Astrocyte of the spinal cord (primary cell): ENCODE measurements around the gene C14orf180.
"Not testable (repeated sequence)": the region's sequence is repeated elsewhere in the genome, so short reads cannot be mapped to it uniquely, and the experiment has no call there.

ENCODE experiments used
- DNase-seq: peaks from one replicate; pipeline ENCODE4 v3.0.0; 2011; ENCODE audit warnings: low read depth, low spot score
- H3K4me3 ChIP-seq: 2 replicates; pipeline ENCODE4 v1.5.1; 2011; ENCODE audit warnings: low read depth, mild to moderate bottlenecking, low read length, moderate library complexity
- in situ Hi-C: cut with HindIII; loops from 2 replicates; pipeline ENCODE4 v1.10.0; 2017; ENCODE audit warnings: low sequenced_read_pairs
- TF ChIP-seq, protein P1 (sequence below): IDR thresholded peaks from 2 replicates; pipeline ENCODE4 v1.5.1; 2012; ENCODE audit warnings: low read depth, mild to moderate bottlenecking, low read length, inconsistent platforms

The C14orf180 gene

GRCh38 chr14:104632781-104633180 lies 53.2 kb downstream of the C14orf180 start:
- in situ Hi-C loops, result no loop called here
- TF ChIP-seq, protein P1, sequence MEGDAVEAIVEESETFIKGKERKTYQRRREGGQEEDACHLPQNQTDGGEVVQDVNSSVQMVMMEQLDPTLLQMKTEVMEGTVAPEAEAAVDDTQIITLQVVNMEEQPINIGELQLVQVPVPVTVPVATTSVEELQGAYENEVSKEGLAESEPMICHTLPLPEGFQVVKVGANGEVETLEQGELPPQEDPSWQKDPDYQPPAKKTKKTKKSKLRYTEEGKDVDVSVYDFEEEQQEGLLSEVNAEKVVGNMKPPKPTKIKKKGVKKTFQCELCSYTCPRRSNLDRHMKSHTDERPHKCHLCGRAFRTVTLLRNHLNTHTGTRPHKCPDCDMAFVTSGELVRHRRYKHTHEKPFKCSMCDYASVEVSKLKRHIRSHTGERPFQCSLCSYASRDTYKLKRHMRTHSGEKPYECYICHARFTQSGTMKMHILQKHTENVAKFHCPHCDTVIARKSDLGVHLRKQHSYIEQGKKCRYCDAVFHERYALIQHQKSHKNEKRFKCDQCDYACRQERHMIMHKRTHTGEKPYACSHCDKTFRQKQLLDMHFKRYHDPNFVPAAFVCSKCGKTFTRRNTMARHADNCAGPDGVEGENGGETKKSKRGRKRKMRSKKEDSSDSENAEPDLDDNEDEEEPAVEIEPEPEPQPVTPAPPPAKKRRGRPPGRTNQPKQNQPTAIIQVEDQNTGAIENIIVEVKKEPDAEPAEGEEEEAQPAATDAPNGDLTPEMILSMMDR, result no peak
- DNase-seq, result no peak
- no peak overlapping the region for H3K4me3 ChIP-seq

DNA sequence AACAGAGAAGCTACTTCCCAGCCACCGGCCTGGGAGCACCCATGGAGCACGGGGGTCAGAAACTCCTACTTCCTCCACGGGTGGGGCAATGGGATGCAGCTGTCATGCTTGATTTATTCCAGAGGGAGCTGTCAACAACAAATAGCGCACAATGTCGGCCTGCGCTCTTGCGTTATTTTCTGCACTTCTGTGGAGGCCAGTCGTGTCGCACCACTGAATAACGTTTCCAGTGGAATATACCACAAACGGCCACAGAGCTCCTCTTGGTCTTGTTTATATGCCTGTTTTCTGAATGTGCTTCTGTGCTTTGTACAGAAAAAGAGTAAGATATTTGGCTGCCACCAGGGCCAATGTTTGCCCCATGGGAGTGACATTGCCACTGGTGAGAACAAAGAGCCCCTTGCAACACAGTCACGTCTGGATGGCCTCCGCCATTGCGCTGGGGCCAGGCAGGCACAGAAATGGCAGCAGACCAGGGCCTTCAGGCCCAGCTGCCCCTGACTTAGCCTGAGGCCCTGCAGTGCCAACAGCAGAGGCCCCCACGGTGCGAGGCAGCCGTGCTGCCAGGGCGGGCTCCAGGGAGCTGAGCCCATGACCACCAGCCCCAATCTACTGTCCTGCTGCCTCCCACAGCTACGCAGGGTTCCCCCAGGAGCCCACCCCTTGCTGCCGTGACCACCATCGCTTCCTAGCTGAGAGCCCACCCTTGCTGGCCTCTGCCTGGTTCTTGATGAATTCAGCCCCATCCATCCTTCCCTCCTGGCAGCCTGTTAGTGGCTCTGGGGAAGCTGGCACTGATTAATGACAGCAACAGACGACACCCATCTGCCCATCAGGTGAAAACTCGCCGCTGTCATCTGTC lies 53.9 kb downstream of the C14orf180 start:
- DNase-seq, result no peak
- in situ Hi-C loops, result no loop called here
- H3K4me3 ChIP-seq, result no peak overlapping the region
- TF ChIP-seq, protein P1, result no peak

- no peak for DNase-seq
- TF ChIP-seq, protein P1, result no peak
- in situ Hi-C loops, result no loop called here
- H3K4me3 ChIP-seq, result no peak overlapping the region
Observed at GRCh38 chr14:104634138-104634760, 54.7 kb downstream of the C14orf180 start.

GRCh38 chr14:104634886-104635570 lies 55.5 kb downstream of the C14orf180 start:
- DNase-seq, result no peak
- in situ Hi-C loops, result no loop called here
- TF ChIP-seq, protein P1, result no peak
- no peak overlapping the region for H3K4me3 ChIP-seq

DNA sequence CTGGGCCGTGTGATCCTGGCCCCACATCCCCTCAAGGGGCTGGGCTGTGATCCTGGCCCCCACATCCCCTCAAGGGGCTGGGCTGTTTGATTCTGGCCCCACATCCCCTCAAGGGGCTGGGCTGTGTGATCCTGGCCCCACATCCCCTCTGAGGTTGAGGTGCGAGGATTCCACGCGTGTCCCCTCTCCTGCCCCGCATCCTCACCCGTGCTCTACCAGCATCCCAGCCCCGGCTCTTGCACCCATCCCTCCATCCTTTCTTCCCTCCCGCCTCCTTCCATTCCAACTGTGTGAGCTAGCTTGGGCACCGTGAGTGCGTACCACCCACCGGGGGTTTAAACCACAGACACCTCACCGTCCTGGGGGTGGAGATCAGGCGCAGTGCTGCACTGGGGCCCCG lies 56.2 kb downstream of the C14orf180 start:
- TF ChIP-seq, protein P1, result no peak
- no peak for DNase-seq
- in situ Hi-C loops, result no loop called here
- no peak overlapping the region for H3K4me3 ChIP-seq

DNA sequence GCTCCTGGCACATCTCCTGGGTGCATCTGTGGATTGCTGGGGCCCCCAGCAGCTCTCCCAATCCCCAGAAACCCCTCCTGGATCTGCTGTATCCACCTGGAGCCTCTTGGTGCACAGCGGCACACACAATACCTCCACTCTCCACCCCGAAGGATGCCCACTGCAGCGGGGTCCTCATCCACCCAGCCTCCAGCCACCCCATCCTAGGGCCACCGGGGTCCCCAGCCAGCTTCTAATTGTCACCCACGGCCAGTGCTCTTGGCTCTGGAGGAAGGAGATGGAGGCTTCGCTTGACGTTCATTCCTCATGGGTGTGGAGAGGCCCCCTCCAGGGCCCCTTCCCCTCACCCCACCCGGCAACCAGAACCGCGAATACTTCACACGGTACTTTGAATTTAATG lies 56.6 kb downstream of the C14orf180 start:
- DNase-seq, result no peak
- TF ChIP-seq, protein P1, result no peak
- no peak overlapping the region for H3K4me3 ChIP-seq
- in situ Hi-C loops, result no loop called here

DNA sequence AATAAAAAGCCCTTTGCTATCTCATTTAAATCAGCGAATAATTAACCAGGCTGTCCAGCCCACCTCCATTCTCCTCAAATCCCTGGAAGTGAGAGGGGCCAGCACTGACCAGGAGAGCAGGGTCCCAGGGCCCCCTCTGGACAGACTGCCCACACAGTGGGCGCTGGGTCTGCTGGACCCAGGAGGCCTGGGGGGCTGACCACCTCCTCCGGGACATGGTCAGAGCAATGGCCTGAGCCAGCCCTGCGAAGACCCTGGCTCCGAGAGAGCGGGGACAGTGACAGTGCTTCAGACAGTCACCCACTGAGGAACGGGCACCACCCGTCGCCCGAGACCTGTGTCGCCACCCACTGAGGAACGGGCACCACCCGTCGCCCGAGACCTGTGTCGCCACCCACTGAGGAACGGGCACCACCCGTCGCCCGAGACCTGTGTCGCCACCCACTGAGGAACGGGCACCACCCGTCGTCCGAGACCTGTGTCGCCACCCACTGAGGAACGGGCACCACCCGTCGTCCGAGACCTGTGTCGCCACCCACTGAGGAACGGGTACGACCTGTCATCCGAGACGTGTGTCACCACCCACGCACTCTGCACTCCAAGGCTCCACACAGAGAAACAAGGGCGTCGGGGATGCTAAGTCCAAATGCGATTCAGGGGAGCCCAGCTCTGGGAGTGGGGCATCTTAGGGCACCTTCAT lies 57.4 kb downstream of the C14orf180 start:
- H3K4me3 ChIP-seq, DNase-seq, in situ Hi-C loops: not testable (repeated sequence)
